Endothelial cell of umbilical vein (primary cell): Measurements from ENCODE around the gene ARSD. TPM values are rescaled to one million over a fixed set of nuclear protein-coding genes. Genes with fewer than 3 reads are reported as not detected.

Experiments used
- BruUV-seq: library from RNA; stranded (reverse); fragments of 400-500 nt; replicated peaks from 2 replicates; lab custom pipeline; 2021; lab: Mats Ljungman, UMichigan
- CTCF ChIA-PET: fragments of 300-600, 350-600 bp; sonication (Branson Sonifier 250); formaldehyde crosslinking; loops from one replicate; lab custom pipeline; 2021; ENCODE audit warnings: antibody characterized with exemption, inconsistent platforms; lab: Charles Lee
- POLR2A ChIA-PET: fragments of 300-600, 350-600 bp; sonication (Branson Sonifier 250); formaldehyde crosslinking; loops from one replicate; lab custom pipeline; 2021; ENCODE audit warnings: antibody characterized with exemption, inconsistent platforms; lab: Charles Lee
- DNase-seq: peaks from one replicate; pipeline ENCODE4 v3.0.0-alpha.2; 2011; ENCODE audit warnings: low read depth, low spot score
- FAIRE-seq: peaks from 2 replicates; lab custom pipeline; 2011; peaks lifted over from hg19 to GRCh38; lab: Jason Lieb, UNC
- H2AFZ ChIP-seq: 2 replicates; pipeline ENCODE4 v1.6.0; 2012; ENCODE audit warnings: low read depth, low read length, control low read depth, inconsistent platforms
- H3K27ac ChIP-seq: 2 replicates; pipeline ENCODE4 v1.5.1; 2011; ENCODE audit warnings: low read depth, mild to moderate bottlenecking, control low read depth, low read length, moderate library complexity; ENCODE audit not compliant: insufficient read depth
- H3K27me3 ChIP-seq, 2 experiments: 2 replicates each; pipeline versions ENCODE4 v1.6.0 to v1.6.1; 2011; ENCODE audit warnings: low read length in 2 of 2, mixed read lengths in 1 of 2; ENCODE audit not compliant: control insufficient read depth in 2 of 2, insufficient read depth in 2 of 2
- H3K36me3 ChIP-seq, 2 experiments: 2 replicates in 1 of 2; 3 replicates in 1 of 2; pipeline ENCODE4 v1.5.1; 2011; ENCODE audit warnings: low read length in 2 of 2, mild to moderate bottlenecking in 1 of 2, moderate library complexity in 1 of 2; ENCODE audit not compliant: control insufficient read depth in 2 of 2, insufficient read depth in 2 of 2; ENCODE audit errors: extremely low read depth in 1 of 2
- H3K4me1 ChIP-seq: 3 replicates; pipeline ENCODE4 v1.5.1; 2011; ENCODE audit warnings: mild to moderate bottlenecking, low read length; ENCODE audit not compliant: control insufficient read depth, insufficient read depth; ENCODE audit errors: extremely low read depth
- H3K4me2 ChIP-seq: 2 replicates; pipeline ENCODE4 v1.6.1; 2011; ENCODE audit warnings: low read length, control low read depth, mixed read lengths; ENCODE audit not compliant: insufficient read depth
- H3K4me3 ChIP-seq, 3 experiments: fragments of 200-600 bp in 1 of 3; sonication (generic), shearing (Covaris generic) in 1 of 3; replicated peaks in 1 of 3; 2 replicates each; pipeline ENCODE4 v1.5.1; 2011 to 2016; ENCODE audit warnings: control low read depth in 3 of 3, low read length in 3 of 3, mild to moderate bottlenecking in 2 of 3, inconsistent platforms in 1 of 3, low read depth in 1 of 3, moderate library complexity in 1 of 3; ENCODE audit not compliant: insufficient read depth in 1 of 3
- H3K79me2 ChIP-seq: 2 replicates; pipeline ENCODE4 v1.6.0; 2012; ENCODE audit warnings: low read length, inconsistent platforms; ENCODE audit not compliant: control insufficient read depth, insufficient read depth
- H3K9ac ChIP-seq: replicated peaks from 2 replicates; pipeline ENCODE3; 2011; ENCODE audit warnings: low read length, control low read depth; ENCODE audit not compliant: insufficient read depth; ENCODE audit errors: extremely low read depth
- H3K9me1 ChIP-seq: replicated peaks from 3 replicates; pipeline ENCODE4 v1.6.0; 2011; ENCODE audit warnings: mild to moderate bottlenecking, low read length; ENCODE audit not compliant: control insufficient read depth, insufficient read depth; ENCODE audit errors: extremely low read depth
- H3K9me3 ChIP-seq: replicated peaks from 2 replicates; pipeline ENCODE4 v1.5.1; 2012; ENCODE audit warnings: low read length, inconsistent platforms; ENCODE audit not compliant: control insufficient read depth, insufficient read depth
- H4K20me1 ChIP-seq: replicated peaks from 2 replicates; pipeline ENCODE3; 2011; ENCODE audit warnings: mild to moderate bottlenecking, low read length; ENCODE audit not compliant: control insufficient read depth, insufficient read depth; ENCODE audit errors: extremely low read depth
- EZH2 ChIP-seq: IDR thresholded peaks from 2 replicates; pipeline ENCODE4 v1.6.1; 2012; ENCODE audit warnings: borderline replicate concordance, low read depth, mild to moderate bottlenecking, moderate library complexity, low read length, inconsistent platforms; ENCODE audit not compliant: severe bottlenecking
- FOS ChIP-seq: IDR thresholded peaks from 2 replicates; pipeline ENCODE4 v1.6.1; 2011; ENCODE audit warnings: mild to moderate bottlenecking, low read length, moderate library complexity, borderline replicate concordance; ENCODE audit not compliant: insufficient read depth
- GATA2 ChIP-seq: IDR thresholded peaks from 2 replicates; pipeline ENCODE4 v1.7.0; 2011; ENCODE audit warnings: low read depth, mild to moderate bottlenecking, moderate library complexity, mixed read lengths, low read length; ENCODE audit not compliant: insufficient read length, insufficient read depth
- JUN ChIP-seq: IDR thresholded peaks from 2 replicates; pipeline ENCODE4 v1.6.1; 2011; ENCODE audit warnings: borderline replicate concordance, low read depth; ENCODE audit not compliant: insufficient read length, insufficient read depth
- MYC ChIP-seq: IDR thresholded peaks from one replicate; pipeline ENCODE4 v1.6.1; 2011; ENCODE audit warnings: mild to moderate bottlenecking, low read depth, low read length
- POLR2A ChIP-seq: IDR thresholded peaks from 2 replicates; pipeline ENCODE4 v1.6.1; 2012; ENCODE audit warnings: low read depth, mild to moderate bottlenecking, control low read depth, low read length
- POLR2AphosphoS5 ChIP-seq: IDR thresholded peaks from 2 replicates; pipeline ENCODE4 v1.6.1; 2012; ENCODE audit warnings: low read depth, mild to moderate bottlenecking, control low read depth, low read length, moderate library complexity; ENCODE audit not compliant: insufficient read depth
- dilution Hi-C: fragments of 300-500 bp; cut with MboI; formaldehyde crosslinking; loops from one replicate; pipeline ENCODE4 v1.15.0; 2019; ENCODE audit warnings: low sequenced_read_pairs; ENCODE audit not compliant: extremely low pct_ligation_motif_present
- intact Hi-C: fragments of 100-400 bp; cut with micrococcal nuclease; formaldehyde crosslinking; loops from one replicate; pipeline ENCODE4 v1.10.0; 2022
- polyA plus RNA-seq, 4 experiments: library from polyadenylated mRNA; depleted of rRNA in 3 of 4; stranded (reverse) in 3 of 4; unstranded in 1 of 4; fragments of >200 nt; gene quantifications; 2 replicates each; pipeline versions ENCODE4 v1.2.1 to v1.2.3, GENCODE V29; 2011 to 2012; ENCODE audit warnings: missing spikeins in 1 of 4
- total RNA-seq: library from RNA; stranded (reverse); gene quantifications from 2 replicates; pipeline ENCODE4 v1.2.3, GENCODE V29; 2021
- TF ChIP-seq, protein P1 (sequence below), 2 donors: IDR thresholded peaks; 1 replicate in 1 of 2; 2 replicates in 1 of 2; pipeline ENCODE4 v1.5.1; 2011; ENCODE audit warnings: low read length in 2 of 2, mild to moderate bottlenecking in 2 of 2, moderate library complexity in 2 of 2, control low read depth in 1 of 2, inconsistent platforms in 1 of 2, low read depth in 1 of 2; ENCODE audit not compliant: insufficient read depth in 1 of 2; ENCODE audit errors: extremely low read depth in 1 of 2
- TF ChIP-seq, protein P2 (sequence below): IDR thresholded peaks from 2 replicates; pipeline ENCODE4 v1.6.1; 2011; ENCODE audit not compliant: insufficient read depth, insufficient read length

ARSD gene
- total and polyA plus RNA-seq, 2 donors (not counting 3 experiments of a cell fraction or from before 2014, with no cell fraction given), result 15.5 to 18.6 TPM

DNA sequence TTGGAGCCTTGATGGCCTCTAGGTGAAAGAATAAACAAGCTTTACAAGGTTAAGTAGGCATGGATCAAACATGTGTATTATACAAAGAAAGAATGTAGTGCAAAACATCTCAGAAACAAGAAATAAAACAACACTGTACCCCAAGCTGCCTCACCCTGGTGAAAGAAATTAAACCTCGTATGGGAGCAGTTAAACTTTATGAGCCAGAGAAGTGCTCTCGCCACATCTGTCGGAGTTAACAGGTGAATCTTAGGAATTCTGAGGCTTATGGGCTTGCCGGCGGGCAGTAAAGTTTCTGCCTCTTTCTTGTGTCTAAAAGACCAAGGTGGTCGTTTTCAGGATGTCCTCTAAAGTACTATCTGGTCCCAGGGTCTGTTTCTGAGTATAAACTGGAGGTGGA lies 43.3 kb upstream of the ARSD start:
- ChIA-PET CTCF (no interaction called here), POLR2A (no interaction called here)
- H3K36me3 ChIP-seq, result no peaks in the 10 kb centered on the region

More for the DNA sequence above, 43.3 kb upstream of the ARSD start:
- intact Hi-C loops, result no loop called here
- no peaks in the 10 kb centered on the region for H3K27me3 ChIP-seq
- H3K79me2 ChIP-seq, result no peaks in the 10 kb centered on the region
- H3K27ac ChIP-seq, result no peak overlapping the region
- dilution Hi-C loops, result no loop called here
- peaks cover 3% of the 10 kb centered on the region for H3K4me1 ChIP-seq
- FAIRE-seq (no peak), DNase-seq (no peak)
- TF ChIP-seq JUN (no peak), EZH2 (no peak), GATA2 (no peak), FOS (no peak), MYC (no peak), POLR2AphosphoS5 (no peak), POLR2A (no peak)
- TF ChIP-seq, protein P1, sequence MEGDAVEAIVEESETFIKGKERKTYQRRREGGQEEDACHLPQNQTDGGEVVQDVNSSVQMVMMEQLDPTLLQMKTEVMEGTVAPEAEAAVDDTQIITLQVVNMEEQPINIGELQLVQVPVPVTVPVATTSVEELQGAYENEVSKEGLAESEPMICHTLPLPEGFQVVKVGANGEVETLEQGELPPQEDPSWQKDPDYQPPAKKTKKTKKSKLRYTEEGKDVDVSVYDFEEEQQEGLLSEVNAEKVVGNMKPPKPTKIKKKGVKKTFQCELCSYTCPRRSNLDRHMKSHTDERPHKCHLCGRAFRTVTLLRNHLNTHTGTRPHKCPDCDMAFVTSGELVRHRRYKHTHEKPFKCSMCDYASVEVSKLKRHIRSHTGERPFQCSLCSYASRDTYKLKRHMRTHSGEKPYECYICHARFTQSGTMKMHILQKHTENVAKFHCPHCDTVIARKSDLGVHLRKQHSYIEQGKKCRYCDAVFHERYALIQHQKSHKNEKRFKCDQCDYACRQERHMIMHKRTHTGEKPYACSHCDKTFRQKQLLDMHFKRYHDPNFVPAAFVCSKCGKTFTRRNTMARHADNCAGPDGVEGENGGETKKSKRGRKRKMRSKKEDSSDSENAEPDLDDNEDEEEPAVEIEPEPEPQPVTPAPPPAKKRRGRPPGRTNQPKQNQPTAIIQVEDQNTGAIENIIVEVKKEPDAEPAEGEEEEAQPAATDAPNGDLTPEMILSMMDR (IDR thresholded peaks at IDR 0.05; ENCODE audit: extremely low read depth in 1 of 2, insufficient read depth in 1 of 2, low read depth in 1 of 2, low read length in 2 of 2), result no peak
- TF ChIP-seq, protein P2, sequence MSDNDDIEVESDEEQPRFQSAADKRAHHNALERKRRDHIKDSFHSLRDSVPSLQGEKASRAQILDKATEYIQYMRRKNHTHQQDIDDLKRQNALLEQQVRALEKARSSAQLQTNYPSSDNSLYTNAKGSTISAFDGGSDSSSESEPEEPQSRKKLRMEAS, result no peak
- no peaks in the 10 kb centered on the region for H4K20me1 ChIP-seq
- H2AFZ ChIP-seq, result no peak overlapping the region
- H3K9me1 ChIP-seq, result no peaks in the 10 kb centered on the region
- no peak overlapping the region for H3K4me3 ChIP-seq
- H3K9ac ChIP-seq, result no peak overlapping the region
- BruUV-seq, result no TSS peak
- no peak overlapping the region for H3K4me2 ChIP-seq
- no peaks in the 10 kb centered on the region for H3K9me3 ChIP-seq
